BE2C (cell line): ENCODE measurements around the gene ETS2. TPM values are rescaled to one million over a fixed set of nuclear protein-coding genes. Genes with fewer than 3 reads are reported as not detected.

Experiments
- DNase-seq: peaks from one replicate; pipeline ENCODE4 v3.0.0-alpha.2; 2020
- H3K27me3 ChIP-seq: fragments of 250-450 bp; sonication (Bioruptor Pico); 2 replicates; pipeline ENCODE4 v1.5.1; 2020; ENCODE audit warnings: mild to moderate bottlenecking
- H3K36me3 ChIP-seq: fragments of 250-450 bp; sonication (Bioruptor Pico); 2 replicates; pipeline ENCODE4 v1.5.1; 2020; ENCODE audit warnings: mild to moderate bottlenecking
- H3K4me1 ChIP-seq: fragments of 250-450 bp; sonication (Bioruptor Pico); 2 replicates; pipeline ENCODE4 v1.5.1; 2020
- H3K4me3 ChIP-seq: 2 replicates; pipeline ENCODE4 v1.5.1; 2011; ENCODE audit warnings: low read depth, low read length
- H3K9me3 ChIP-seq: fragments of 250-450 bp; sonication (Bioruptor Pico); 2 replicates; pipeline ENCODE4 v1.5.1; 2020
- CTCF ChIP-seq: IDR thresholded peaks from 2 replicates; pipeline ENCODE4 v1.5.1; 2012; ENCODE audit warnings: mild to moderate bottlenecking, low read depth, low read length
- polyA plus RNA-seq: library from polyadenylated mRNA; unstranded; fragments of >200 nt; gene quantifications from one replicate; pipeline ENCODE4 v1.2.1, GENCODE V29; 2012; ENCODE audit warnings: low read depth, missing spikeins; ENCODE audit not compliant: insufficient read length, insufficient read depth

ETS2 gene
- 21.9 TPM for polyA plus RNA-seq

- Histone ChIP-seq H3K9me3 (no peaks in the 10 kb centered on the region), H3K4me1 (peaks cover 10% of the 10 kb centered on the region), H3K36me3 (peaks cover 9% of the 10 kb centered on the region), H3K4me3 (peak within 1 kb of the TSS; percentile 77), H3K27me3 (no peaks in the 10 kb centered on the region)
- no peak for TF ChIP-seq CTCF
- DNase-seq, result peak; percentile 87
Observed at GRCh38 chr21:38805328-38806152, at the start of gene ETS2. ETS2 (plus strand) TSS chr21:38805929; CDS start chr21:38810035, 4,106 bp downstream.

GRCh38 chr21:38756746-38757145, 49.0 kb upstream of the ETS2 start:
- DNase-seq, result no peak

GRCh38 chr21:38758501-38759214, 47.1 kb upstream of the ETS2 start:
- no peak for DNase-seq
- Histone ChIP-seq H3K4me3 (no peak overlapping the region), H3K9me3 (no peaks in the 10 kb centered on the region), H3K27me3 (no peaks in the 10 kb centered on the region; the same call in 1 of the 2 replicates), H3K4me1 (peaks cover 4% of the 10 kb centered on the region; the same call in 1 of the 2 replicates), H3K36me3 (no peaks in the 10 kb centered on the region)
- no peak for TF ChIP-seq CTCF

More at GRCh38 chr21:38756746-38757145, 49.0 kb upstream of the ETS2 start:
- Histone ChIP-seq H3K9me3 (no peaks in the 10 kb centered on the region), H3K4me3 (no peak overlapping the region), H3K4me1 (peaks cover 4% of the 10 kb centered on the region; the same call in 1 of the 2 replicates), H3K36me3 (no peaks in the 10 kb centered on the region), H3K27me3 (no peaks in the 10 kb centered on the region; the same call in 1 of the 2 replicates)
- no peak for TF ChIP-seq CTCF

GRCh38 chr21:38759413-38759812, 46.3 kb upstream of the ETS2 start:
- Histone ChIP-seq H3K4me1 (peaks cover 4% of the 10 kb centered on the region; the same call in 1 of the 2 replicates), H3K27me3 (no peaks in the 10 kb centered on the region; the same call in 1 of the 2 replicates), H3K4me3 (no peak overlapping the region), H3K9me3 (no peaks in the 10 kb centered on the region), H3K36me3 (no peaks in the 10 kb centered on the region)
- TF ChIP-seq CTCF, result no peak
- DNase-seq, result no peak

GRCh38 chr21:38760017-38760761, 45.5 kb upstream of the ETS2 start:
- no peaks in the 10 kb centered on the region; the same call in 1 of the 2 replicates for H3K27me3 ChIP-seq
- no peak for TF ChIP-seq CTCF
- H3K4me3 ChIP-seq, result no peak overlapping the region
- no peaks in the 10 kb centered on the region for H3K9me3 ChIP-seq
- H3K36me3 ChIP-seq, result no peaks in the 10 kb centered on the region
- DNase-seq, result no peak
- H3K4me1 ChIP-seq, result peaks cover 4% of the 10 kb centered on the region; the same call in 1 of the 2 replicates
